NCI-H2107 (cell line): ENCODE measurements around the gene SLAMF1.
"Not testable (repeated sequence)": the region's sequence is repeated elsewhere in the genome, so short reads cannot be mapped to it uniquely, and the experiment has no call there.

Experiments
- DNase-seq: peaks from one replicate; lab custom pipeline; 2025; lab: John Stamatoyannopoulos, UW

Gene SLAMF1

GRCh38 chr1:160638926-160639325 is 7.9 kb downstream of the SLAMF1 start:
- no peak for DNase-seq

GRCh38 chr1:160638540-160638857 is 8.3 kb downstream of the SLAMF1 start:
- DNase-seq: no peak

- DNase-seq: no peak
These were observed 8.9 kb downstream of the SLAMF1 start for GRCh38 chr1:160637821-160638539.

- no peak for DNase-seq
These were observed 9.8 kb downstream of the SLAMF1 start for GRCh38 chr1:160637065-160637464.

GRCh38 chr1:160636547-160636946 is 10.3 kb downstream of the SLAMF1 start:
- no peak for DNase-seq

GRCh38 chr1:160636076-160636475 is 10.8 kb downstream of the SLAMF1 start:
- DNase-seq: no peak

- no peak for DNase-seq
These were observed 12.0 kb downstream of the SLAMF1 start for GRCh38 chr1:160634543-160635491.

- no peak for DNase-seq
These were observed 13.4 kb downstream of the SLAMF1 start for GRCh38 chr1:160633330-160633903.

GRCh38 chr1:160631983-160632625 is 14.7 kb downstream of the SLAMF1 start:
- DNase-seq: no peak

GRCh38 chr1:160630523-160631451 is 16.1 kb downstream of the SLAMF1 start:
- DNase-seq: no peak

GRCh38 chr1:160629286-160630210 is 17.3 kb downstream of the SLAMF1 start:
- no peak for DNase-seq

- no peak for DNase-seq
These were observed 18.0 kb downstream of the SLAMF1 start for GRCh38 chr1:160628799-160629263.

- not testable (repeated sequence) for DNase-seq
These were observed 19.1 kb downstream of the SLAMF1 start for GRCh38 chr1:160627677-160628289.

- no peak for DNase-seq
These were observed 20.1 kb downstream of the SLAMF1 start for GRCh38 chr1:160626509-160627342.

GRCh38 chr1:160625725-160626498 is 20.9 kb downstream of the SLAMF1 start:
- DNase-seq: no peak

GRCh38 chr1:160625321-160625720 is 21.5 kb downstream of the SLAMF1 start:
- no peak for DNase-seq

GRCh38 chr1:160624464-160624863 is 22.4 kb downstream of the SLAMF1 start:
- no peak for DNase-seq

GRCh38 chr1:160623862-160624261 is 23.0 kb downstream of the SLAMF1 start:
- DNase-seq: no peak
